PC-3 (cell line): ENCODE results near the gene SCO2.

Experiments used
- CTCF ChIP-seq: fragments of 300-600 bp; sonication (generic); conservative IDR thresholded peaks from 2 replicates; pipeline ENCODE4 v1.5.1; 2017; ENCODE audit warnings: antibody characterized with exemption, low read depth, mild to moderate bottlenecking, low read length
- EZH2 ChIP-seq: fragments of 300-600 bp; sonication (generic); IDR thresholded peaks from one replicate; pipeline ENCODE4 v1.6.1; 2017; ENCODE audit warnings: antibody characterized with exemption, mild to moderate bottlenecking, low read length; ENCODE audit not compliant: unreplicated experiment

GRCh38 chr22:50504369-50505211 lies 20.8 kb downstream of the SCO2 start:
- TF ChIP-seq CTCF (no peak), EZH2 (no peak)
